CD4-positive, alpha-beta T cell treated with Interleukin-2 at 100 ng/mL for 4 hours (primary cell): ENCODE measurements around the gene GDF2.
A peak's percentile ranks its signal among the peaks of the same experiment; 100 is the strongest.

Experiments
- DNase-seq: peaks from one replicate; pipeline ENCODE4 v3.0.0-alpha.2; 2020; ENCODE audit warnings: low spot score

The GDF2 gene

DNA sequence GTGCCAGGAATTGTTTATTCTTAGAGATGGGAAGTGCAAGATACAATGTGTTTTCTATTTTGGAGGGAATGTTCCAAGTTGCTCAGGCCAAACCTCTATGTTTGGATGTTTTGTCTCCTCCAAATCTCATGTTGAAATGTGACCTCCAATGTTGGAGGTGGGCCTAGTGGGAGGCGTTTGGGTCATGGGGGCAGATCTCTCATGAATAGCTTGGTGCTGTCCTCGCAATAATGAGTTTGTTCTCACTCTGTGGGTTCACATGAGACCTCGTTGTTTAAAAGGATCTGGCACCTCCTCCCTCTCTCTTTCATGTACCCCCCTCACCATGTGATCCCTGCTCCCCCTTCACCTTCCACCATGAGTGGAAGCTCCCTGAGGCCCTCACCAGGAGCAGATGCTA is 30.6 kb upstream of the GDF2 start:
- no peak for DNase-seq

DNA sequence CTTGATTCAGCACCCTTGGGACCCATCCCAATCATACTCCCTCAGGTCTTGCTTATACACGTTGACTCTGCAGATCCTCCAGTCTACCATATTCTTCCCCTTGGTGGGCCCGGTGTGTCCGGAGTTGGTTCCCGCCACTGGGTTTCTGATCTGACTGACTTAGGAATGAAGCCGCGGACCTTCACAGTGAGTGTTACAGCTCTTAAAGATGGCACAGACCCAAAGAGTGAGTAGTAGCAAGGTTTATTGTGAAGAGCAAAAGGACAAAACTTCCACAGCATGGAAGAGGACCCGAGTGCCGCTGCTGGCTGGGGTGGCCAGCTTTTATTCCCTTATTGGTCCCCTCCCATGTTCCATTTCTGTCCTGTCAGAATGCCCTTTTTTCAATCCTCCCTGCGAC is 28.2 kb upstream of the GDF2 start:
- DNase-seq = no peak

DNA sequence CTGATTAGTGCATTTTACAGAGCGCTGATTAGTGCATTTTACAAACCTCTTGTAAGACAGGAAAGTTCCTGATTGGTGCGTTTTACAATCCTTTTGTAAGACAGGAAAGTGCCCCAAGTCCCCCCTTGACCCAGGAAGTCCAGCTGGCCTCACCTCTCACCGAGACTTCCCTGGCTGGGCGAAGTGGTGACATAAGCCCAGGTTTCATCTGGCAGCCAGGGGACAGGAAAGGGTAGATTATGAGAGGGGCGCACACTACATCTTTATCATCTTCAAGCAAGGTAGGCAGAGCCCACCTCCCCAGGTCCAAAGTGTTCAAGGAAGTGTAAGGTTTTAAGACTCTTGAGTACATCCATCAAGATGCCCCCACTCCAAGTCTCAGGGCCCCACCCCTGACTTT is 27.8 kb upstream of the GDF2 start:
- DNase-seq = no peak

DNA sequence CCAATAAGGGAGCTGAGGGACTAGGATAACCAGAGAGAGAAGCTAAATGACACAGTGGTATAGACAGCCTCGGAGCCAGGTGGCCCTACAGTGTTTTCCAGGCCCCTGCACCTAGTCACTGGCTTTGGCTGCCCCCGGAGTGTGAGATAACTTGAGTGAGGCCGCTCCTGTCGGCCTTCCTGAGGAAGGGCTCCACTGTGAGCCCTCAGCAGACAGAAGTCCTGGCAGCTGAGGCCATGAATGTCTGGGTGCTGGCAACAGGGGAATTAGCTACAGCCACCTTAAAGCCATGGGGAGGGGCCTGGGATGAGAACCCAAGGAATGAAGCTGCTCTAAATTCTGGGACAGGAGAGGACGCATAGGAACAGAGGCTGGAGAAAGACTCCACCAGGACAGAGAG is 26.8 kb upstream of the GDF2 start:
- DNase-seq = no peak

DNA sequence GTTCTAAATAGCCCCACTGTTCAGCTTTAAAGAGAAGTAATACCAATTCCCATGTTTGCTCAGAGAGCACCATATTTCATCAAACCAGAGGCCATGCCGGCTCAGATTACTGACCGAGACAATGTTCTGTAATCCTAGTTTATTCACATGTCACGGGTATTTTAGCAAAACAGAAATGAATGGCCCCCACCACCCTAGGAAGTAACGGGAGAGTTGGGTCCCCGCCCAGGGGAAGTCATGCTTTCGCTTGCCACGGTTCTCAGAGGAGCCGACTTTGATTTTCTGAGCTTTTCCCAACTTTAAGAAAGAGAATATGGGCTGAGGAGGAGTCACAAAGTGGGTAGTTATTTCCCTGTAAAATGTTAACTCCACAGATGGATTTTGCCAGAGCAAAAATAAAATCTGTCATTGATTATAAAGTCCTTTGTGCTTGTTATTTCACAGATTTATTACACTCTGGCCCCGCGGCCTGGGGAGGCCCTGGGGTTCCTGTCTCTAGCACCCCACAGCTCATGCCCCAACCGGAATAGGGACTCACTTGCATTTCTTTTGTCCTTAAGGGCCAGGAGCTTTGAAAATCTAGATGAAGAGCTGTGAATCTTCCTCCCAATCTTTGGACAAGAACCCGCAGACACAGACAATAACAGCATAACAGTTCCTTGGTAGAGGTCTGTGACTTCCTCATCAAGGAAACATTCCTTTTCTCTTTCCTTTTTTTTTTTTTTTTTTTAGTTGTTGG is 25.9 kb upstream of the GDF2 start:
- DNase-seq = no peak

DNA sequence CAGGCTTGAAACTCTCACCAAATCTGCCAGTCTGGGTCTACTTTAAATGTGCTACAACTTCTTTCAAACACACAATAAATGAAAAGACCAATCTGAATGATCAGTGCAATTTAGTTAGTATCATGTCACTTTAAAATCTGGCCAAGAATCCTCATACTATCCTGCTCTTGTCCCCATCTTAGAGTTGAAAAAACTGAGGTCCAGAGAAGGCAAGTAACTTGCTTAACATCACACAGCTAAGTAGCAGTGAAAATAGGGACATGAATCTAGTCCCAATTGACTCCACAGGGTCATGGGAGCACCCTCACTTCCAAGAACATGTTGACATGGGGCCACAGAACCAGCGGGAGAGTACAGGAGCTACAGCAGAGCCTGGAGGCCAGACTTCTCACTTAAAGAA is 25.3 kb upstream of the GDF2 start:
- no peak for DNase-seq

DNA sequence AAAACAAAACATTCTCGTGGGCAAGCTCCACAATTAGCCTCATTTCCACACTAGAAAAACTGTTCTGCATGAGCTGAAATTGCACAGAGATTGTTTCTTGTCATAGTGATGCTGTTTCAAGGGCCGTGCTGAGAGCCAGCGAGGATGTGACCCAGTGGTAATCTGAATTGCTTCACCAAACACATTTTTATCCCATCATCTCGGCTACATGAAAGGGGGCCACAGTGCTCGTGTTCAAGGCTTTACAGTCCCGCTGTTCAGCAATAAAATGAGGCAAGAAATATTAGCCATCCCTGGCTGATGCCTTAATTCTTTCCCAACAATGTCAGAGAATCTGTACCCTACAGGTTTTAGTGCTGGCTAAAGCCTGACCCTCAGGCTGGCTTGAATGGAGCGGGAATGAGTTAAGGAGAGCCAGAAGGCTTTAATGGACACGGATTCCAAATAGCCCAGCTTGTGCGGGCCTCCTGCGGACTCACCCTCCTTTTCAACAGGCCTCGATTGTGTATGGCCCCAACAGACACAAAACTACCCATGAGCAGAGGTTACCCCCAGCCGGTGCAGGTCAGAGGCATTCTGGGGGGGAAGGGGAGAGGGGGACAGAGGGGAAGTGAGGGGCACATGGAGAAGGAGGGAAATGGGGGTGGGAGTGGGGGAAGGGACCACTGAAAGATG is 24.3 kb upstream of the GDF2 start:
- DNase-seq = no peak

DNA sequence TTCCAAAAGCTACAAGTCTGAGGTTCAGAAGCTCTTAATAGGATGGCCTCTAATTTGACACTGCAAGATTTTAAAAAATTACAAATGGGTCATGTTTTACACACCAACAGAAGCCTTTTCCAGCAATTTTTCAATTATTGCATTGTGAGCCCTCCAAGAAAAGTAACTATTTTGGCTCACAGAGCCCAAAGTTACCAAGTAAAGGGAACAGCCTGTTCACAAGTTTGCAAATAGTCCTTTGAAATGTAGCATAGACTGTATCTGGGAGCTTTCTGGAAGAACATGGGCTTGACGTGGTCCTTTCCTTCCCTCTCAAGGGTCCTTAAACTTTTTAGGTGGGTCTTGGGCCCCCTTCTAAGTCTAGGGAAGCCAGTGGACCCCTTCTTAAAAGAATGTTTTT is 23.5 kb upstream of the GDF2 start:
- no peak for DNase-seq

DNA sequence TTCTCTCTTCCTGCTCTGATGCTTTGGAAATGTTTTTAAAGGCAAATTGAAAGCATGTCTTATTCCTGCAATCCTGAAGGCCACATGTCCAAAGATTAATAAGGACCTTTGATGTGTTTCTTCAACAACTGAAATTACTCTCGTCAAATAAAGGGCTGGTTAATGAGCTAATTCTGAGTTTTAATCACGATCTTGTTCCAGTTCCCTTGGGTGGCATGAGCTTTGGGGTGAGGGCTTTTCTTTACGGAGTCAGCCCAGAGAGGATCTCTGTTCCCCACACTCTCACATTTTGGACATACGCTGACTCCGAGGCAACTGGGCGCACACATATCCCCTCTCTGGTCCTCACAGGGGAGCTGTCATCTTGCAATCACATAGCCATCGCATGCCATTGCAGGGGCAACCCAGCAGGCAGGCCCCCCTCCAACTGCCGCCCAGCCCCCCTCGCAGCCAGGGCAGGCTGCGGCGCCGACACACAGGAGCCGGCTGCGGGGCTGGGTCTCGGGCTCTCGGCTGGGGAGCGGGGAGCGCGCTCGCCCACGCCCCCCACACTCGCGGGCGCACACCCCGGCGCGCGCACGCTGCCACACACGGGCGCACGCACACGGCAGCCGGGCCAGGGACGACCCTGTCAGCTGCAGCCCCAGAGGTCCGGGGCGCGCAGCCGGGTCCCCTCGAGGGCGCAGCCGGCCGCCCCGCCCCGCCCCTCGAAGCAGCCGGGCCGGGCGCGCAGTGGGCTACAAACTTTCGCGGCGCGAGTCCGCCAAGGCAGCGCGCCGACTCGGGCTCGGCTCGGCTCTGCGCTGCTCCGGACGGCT is 22.4 kb upstream of the GDF2 start, which contains the start of gene GDF10:
GDF10 (plus strand) TSS at position 587 of the 818 bp plus-strand sequence. CDS start 455 bp downstream, outside the sequence.
- DNase-seq = no peak

DNA sequence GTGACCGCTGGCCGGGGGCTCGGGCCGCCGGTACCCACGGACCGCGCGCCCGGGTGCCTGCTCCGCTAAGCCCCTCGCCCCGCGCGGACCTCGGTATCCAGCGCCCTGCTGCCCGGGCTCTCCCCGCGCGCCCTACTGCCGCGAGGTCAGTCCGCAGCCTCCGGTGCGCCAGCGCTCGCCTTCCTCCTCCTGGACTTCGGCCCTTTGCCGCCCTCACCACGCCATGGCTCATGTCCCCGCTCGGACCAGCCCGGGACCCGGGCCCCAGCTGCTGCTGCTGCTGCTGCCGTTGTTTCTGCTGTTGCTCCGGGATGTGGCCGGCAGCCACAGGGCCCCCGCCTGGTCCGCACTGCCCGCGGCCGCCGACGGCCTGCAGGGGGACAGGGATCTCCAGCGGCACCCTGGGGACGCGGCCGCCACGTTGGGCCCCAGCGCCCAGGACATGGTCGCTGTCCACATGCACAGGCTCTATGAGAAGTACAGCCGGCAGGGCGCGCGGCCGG is 21.8 kb upstream of the GDF2 start:
- DNase-seq = no peak

DNA sequence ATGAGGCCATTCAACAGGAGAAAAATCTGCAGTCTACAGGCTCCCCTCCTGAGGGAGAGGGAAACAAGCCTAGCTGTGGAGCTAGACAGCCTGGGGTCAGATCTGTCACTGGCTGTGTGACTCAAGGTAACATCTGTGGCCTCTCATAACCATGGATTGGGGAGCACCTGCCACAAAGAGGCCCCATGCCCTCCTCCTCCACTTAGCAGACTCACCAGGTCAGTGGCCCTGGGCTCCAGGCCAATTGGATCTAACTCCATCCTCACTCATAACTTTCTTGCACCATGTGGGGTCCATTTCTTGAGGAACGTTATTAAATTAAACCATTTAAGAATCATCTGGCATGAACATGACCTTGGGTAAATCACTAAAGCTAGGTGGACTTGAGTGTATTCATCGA is 20.4 kb upstream of the GDF2 start:
- DNase-seq = no peak

DNA sequence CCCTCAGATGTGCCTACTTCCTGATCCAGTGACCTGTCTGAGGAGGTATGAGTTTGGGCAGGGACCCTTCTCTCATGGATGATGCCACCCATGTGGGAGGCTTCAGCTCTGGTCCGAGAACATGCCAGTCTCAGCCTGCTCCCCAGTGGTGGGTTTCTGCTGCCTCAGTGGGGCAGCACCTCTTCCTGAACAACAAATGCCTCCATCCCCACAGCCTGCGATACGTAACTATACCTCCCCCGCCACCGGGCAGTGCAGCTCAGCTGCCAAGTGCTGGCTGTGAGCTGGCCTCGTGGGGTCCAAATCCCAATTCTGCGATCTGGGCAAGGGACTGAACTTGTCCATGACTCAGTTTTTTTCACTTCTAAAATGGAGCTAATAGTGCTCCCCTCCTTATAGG is 19.1 kb upstream of the GDF2 start:
- DNase-seq = no peak

DNA sequence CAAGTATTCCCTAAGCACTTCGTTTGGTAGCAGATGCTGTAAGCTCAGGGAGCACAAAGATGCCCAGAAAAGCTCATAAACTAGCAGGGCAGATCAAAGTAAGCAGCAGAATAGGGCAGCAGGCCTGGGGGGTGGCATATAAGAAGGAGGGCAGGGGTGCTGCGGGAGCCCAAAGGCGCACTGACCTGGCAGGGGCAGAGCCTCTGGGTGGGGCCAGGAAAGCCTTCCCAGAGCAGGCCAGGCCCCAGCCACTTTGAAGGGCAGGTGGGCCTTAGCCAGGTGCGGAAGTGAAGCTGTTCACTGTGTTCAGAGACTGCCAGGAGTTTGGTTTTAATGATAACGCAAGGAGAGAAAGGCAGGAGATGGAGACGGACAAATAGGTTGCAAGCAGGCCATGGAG is 18.4 kb upstream of the GDF2 start:
- no peak for DNase-seq

DNA sequence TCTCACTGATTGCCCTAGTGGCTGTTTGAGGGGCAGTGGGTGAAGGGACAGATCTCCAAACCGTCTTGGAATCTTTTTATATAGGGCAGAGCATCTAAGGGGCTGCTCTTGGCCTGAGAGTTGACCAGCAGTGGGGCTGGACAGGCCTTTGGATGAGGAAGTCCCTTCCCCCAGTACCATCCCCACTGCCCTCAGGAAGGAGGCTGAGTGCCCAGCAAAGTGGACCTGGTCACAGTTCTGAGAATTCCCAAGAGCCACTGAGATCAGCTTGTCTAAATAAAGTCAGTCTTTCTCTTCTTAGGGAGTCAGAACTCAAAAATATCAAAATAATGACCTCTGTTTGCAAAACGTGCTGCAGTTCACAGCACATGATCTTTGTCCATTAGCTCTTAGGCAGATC is 16.7 kb upstream of the GDF2 start:
- DNase-seq = no peak

DNA sequence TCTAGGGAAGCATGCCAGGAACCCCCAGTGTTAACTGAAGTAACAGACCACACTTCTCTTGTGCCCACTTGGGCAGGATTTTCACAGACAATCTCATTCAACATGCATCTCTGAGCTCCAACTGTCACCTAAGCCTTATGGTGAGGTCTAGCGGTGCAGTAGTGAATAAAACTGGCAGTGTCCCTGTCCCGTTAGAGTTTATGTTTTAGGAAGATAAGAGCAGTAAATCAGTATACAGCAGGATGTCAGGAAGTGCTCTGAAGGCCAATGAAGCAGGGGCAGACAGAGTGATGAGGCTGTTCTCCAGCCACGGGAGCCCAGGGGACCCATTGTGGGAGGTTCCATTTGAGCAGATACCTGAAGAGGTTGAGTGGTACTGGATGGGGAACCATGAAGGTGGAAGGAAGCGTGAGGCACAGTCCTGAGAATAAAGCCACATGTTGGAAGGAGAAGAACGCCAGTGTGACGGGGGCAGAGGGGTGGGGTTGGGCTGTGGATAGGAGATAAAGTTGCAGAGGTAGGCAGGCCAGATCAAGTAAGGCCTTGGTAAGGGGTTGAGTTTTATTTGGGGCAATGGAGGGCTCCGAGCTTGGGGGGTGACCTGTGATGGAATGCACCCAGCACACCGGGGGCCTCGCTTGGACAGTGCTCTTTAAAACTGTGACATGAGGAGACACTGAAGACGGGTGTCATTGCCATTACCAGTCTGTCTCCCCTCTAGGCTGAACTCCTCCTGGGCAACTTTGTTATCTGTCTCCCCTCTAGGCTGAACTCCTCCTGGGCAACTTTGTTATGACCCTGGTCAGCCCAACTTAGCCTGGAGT is 15.7 kb upstream of the GDF2 start:
- no peak for DNase-seq

DNA sequence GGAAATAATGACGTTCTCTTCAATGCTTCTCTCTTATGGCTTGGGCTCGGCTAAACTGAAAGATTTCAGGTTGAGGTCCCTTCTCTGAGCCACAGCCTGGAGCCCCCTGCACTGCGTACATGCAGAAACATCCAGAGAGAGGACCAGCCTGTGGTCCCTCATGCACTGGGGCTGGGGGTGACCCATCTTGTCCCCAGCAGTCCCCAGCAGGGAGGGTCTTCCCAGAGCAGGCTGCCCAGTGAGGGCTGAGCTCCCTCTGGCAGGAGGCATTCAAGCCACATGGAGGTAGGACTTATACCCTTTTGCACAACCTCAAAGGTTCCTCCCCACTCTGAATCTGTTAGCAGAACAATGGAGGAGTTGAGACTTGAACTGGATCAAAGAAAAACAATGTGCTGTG is 14.9 kb upstream of the GDF2 start:
- DNase-seq = no peak

DNA sequence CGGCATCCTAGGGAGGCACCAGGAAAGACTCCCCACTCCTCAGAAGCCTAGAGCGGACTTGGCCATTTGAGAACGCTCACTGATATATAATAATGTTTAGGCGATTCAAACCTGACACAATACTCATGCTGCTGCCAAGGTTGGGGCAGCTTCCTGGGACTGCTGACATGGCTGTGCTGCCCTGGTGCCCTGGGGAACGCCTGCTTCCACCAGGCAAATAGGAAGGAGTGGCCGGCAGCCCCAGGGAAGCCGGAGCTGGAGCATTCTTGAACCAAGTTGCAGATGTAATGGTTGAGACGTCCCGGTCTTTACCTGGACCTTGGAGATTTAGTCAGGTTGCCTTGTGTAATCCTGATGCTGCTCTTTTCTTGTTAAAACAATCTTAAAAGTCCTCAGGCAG is 13.5 kb upstream of the GDF2 start:
- no peak for DNase-seq

DNA sequence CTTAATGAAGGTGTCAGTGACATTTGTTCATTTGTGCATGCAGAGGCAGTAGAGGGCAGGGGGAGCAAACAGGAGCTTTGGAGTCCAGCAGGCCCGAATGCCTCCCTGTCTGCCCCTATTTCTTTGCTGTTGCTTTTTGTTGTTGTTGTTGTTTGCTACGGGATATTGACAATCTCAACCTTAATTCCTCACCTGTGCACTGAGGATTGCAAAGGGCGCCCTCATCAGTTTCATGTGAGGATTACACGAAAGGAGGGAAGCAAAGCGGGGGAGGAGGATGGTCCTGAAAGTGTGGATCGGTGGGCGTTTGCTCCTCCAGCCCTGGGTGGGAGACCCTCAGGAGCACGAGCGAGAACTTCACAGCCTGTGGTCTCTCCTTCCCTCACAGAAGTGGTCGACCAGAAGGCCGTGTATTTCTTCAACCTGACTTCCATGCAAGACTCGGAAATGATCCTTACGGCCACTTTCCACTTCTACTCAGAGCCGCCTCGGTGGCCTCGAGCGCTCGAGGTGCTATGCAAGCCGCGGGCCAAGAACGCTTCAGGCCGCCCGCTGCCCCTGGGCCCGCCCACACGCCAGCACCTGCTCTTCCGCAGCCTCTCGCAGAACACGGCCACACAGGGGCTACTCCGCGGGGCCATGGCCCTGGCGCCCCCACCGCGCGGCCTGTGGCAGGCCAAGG is 12.7 kb upstream of the GDF2 start:
- no peak for DNase-seq

DNA sequence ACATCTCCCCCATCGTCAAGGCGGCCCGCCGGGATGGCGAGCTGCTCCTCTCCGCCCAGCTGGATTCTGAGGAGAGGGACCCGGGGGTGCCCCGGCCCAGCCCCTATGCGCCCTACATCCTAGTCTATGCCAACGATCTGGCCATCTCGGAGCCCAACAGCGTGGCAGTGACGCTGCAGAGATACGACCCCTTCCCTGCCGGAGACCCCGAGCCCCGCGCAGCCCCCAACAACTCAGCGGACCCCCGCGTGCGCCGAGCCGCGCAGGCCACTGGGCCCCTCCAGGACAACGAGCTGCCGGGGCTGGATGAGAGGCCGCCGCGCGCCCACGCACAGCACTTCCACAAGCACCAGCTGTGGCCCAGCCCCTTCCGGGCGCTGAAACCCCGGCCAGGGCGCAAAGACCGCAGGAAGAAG is 12.2 kb upstream of the GDF2 start:
- no peak for DNase-seq

DNA sequence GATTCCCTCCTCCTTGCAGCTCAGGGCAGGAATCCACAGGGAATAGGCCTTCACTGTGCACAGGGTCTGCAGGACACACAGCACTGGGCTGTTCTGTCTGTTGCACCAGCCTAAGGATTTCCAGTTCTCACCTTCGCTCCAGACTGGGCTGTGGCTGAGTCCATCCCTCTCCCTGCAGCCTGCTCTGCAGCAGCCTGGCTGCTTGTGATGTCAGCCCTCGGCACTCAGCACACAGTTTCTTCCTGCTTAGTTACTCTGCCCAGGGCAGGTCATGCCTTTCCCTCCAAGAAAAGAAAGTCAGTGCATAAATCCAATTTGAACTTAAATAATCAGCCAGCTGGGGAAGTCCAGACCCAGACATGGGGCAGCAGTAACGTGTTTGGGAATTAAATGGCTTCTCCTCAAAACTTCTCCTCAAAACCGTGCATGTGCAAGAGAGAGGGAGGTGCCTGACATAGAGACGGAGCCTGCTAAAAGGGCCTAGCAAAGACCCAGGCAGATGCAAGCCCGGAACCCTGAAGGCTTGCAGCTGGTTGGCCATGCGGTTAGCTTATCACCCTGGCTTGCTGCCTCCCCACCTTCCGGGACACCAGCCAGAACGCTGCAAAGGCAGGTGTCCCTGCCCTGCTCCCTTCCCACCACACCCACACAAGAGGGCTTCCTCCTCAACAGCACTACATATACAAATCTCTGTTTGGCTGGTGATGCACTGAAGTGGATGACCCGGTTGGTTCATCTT is 10.9 kb upstream of the GDF2 start:
- DNase-seq = peak; percentile 53
